Measurements from ENCODE around the gene VPS33A.
"Not testable (repeated sequence)": the region's sequence is repeated elsewhere in the genome, so short reads cannot be mapped to it uniquely, and the experiment has no call there.

The VPS33A gene

DNA sequence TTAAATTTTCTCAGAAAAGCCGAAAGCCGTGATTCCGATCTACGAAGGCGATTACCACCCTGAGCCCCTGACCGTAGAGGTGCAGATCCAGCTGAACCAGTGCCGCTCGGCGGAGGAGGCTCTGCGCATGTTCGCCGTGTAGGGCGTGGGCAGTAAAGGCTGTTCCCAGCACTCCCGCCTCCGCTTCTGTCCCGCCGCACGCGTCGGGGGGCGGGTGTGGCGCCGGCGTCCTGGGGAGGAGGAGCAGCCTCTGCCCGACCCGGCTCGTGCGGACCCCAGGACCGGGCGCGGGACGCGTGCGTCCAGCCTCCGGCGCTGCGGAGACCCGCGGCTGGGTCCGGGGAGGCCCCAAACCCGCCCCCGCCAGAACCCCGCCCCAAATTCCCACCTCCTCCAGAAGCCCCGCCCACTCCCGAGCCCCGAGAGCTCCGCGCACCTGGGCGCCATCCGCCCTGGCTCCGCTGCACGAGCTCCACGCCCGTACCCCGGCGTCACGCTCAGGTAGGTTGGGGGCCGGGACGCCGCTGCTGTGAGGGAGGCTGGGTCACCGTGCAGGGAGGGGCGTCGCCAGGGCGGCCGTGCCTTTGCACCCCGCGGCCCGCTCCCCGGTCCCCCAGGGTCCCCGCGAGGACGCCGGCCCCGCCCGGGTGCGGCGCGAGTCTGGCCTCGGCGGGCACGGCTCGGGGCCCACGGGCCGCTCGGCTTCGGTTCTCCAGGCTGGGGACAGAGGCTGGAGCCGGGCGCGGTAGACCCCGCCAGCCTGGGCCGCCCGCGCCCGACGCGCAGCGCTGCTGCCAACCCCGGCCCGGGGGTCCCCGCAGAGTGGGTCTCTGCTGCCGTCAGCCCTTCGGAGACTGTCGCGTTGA is 62.8 kb downstream of the VPS33A start, which contains the start of gene B3GNT4:
Gene B3GNT4, plus strand, starts transcription at position 409 of the 866 bp plus-strand sequence. CDS start 910 bp downstream, outside the sequence.
- DNase-seq, result peak; percentile 22

DNA sequence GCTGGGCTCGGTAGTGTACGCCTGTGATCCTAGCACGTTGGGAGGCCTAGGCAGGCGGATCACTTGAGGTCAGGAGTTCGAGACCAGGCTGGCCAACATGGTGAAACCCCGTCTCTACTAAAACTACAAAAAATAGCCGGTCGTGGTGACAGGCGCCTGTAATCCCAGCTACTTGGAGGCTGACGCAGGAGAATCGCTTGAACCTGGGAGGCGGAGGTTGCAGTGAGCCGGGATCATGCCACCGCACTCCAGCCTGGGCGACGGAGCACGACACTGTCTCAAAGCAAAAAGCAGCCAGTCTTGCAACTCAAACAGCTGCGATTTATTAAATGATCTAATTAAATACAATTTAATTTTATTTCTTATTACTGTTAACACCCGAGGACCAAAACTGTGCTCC is 63.5 kb downstream of the VPS33A start:
- not testable (repeated sequence) for DNase-seq

DNA sequence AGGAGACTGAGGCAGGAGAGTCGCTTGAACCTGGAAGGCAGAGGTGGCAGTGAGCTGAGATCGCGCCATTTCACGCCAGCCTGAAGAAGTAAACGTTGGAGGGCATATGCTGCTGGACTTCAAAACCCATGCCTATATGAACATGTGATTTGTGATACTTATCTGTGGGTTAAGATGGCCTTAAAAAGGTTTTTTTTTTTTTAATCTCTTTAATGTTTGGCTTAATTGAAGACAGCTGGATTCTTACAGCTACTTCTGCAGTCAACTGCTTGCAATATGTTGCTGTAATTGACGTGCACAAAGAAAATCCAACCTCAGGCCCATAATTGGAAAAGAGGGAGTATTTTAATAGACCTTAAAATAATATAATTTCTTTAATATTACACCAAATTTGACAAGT is 64.3 kb downstream of the VPS33A start:
- no peak for DNase-seq

DNA sequence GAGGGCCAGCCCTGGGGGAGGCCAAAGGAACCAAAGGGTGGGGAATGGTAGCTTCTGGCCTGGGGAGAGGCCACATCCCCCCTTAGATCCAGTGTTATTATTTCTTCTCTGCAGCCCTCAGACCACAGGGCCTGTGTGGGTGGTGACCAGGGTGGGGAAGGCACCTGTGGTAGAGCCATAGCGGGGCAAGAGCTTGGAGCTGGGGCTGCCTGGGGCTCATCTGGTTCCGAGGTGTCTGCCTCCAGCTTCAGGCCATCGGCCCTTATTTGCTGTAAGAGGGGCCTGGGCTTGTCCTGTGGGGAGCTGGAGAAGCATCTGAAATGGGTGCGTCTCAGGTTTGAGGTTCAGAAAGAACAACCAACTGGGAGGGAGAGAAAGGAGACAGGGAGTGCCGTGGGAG is 64.9 kb downstream of the VPS33A start:
- DNase-seq, result no peak

DNA sequence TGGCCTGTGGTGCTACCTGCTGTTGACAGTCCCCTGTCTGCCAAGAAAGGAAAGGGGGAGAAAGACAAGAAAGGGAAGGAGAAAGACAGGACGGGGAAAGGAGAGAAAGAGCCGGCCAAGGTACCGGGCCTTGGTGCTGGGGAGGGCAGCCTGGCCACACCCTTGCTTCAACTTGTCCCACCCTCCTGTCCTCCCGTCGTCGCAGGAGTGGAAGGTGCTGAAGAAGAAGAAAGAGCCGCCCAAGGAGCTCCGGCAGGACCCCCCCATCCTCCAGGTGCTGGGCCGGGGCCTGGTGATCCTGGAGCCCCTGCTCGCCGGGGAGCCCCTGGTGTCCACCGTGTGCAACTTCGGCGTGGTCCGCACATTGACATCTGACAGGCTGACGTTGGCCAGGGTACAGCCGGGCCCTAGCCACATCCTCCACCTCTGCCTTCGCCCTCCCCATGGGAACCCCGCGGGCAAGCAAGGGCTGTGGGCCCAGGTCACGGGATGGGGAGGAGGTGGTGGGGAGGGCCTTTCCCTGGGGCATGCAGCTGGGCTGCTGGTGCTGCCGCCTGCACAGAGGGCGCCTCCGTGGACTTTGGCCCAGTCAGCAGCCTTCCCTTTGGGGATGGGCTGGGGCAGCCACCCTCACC is 65.6 kb downstream of the VPS33A start:
- no peak for DNase-seq

DNA sequence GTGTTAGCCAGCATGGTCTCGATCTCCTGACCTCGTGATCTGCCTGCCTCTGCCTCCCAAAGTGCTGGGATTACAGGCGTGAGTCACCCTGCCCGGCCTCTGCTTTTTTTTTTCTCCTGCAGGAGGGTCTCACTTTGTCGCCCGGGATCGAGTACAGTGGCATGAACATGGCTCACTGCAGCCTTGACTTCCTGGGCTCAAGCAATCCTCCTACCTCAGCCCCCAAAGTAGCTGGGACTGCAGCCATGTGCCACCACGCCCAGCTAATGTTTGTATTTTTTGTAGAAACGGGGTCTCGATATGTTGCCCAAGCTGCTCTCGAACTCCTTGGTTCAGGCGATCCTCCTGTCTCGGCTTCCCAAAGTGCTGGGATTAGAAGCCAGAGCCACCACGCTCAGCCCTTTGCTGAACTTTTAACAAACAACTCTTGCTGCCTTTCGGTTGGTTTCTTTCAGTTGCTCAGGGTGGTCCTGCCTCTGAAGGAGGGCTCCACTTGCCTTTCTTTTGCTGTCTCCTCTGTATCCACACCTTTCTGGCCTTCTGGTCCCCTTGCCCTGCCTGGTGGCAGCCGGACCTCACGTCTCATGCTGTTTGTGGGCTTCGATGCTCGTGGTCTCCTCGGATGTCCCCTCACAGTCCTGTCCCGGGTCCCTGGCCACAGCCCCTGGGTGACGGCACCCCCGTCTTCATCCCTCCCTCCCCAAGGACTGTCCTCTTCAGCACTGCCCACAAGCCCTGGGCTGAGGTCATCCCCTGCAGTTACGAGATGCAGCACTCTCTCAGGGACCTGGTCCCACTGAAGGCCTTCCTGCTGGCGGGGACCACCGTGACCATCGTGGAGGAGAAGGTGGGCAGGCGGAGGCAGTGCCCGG is 66.6 kb downstream of the VPS33A start:
- DNase-seq, result no peak

DNA sequence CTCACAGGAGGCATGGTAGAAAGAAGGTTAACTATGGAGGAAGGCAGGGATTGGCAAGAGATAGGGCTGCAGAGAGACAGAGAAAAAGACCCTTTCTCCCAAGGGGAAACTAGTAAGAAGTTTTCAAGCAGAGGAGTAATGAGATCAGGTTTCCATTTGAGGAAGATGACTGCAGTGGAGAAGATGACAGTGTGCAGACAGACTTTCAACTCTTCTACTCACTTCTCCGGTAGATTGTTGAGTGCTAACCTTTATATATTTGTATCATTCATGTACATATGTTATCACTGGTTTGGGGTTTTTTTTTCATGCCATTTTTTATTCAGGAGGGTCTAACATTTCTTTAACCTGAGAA is 68.7 kb downstream of the VPS33A start:
- no peak for DNase-seq

DNA sequence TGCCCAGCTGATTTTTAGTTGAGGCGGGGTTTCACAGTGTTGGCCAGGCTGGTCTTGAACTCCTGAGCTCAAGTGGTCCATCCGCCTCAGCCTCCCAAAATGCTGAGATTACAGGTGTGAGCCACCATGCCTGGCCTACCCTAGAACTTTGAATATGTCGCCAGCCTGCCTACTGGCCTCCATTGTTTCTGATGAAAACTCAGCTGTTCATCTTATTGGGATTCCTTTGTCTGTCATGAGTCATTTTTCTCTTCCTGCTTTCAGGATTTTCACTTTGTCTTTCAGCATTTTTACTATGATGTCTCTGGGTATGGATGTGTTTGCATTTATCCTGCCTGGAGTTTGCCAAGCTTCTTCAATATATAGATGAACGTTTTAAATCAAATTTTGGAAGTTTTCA is 70.9 kb downstream of the VPS33A start:
- no peak for DNase-seq

DNA sequence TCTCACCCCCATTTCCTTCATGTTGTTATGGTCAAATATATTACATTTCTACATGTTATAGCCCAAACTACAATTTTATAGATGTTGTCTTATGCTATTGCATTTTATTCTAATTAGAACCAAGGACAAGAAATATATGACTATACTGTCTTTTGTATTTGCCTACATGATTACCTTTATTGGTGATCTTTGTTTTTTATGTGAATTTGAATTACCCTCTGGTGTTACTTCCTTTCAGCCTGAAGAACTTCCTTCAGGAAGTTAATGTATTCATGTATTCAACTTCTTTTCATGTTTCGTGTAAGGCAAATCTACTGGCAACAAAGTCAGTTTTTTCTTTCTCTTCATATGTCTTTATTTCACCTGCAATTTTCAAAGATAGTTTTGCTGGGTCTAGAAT is 71.5 kb downstream of the VPS33A start:
- DNase-seq, result no peak

DNA sequence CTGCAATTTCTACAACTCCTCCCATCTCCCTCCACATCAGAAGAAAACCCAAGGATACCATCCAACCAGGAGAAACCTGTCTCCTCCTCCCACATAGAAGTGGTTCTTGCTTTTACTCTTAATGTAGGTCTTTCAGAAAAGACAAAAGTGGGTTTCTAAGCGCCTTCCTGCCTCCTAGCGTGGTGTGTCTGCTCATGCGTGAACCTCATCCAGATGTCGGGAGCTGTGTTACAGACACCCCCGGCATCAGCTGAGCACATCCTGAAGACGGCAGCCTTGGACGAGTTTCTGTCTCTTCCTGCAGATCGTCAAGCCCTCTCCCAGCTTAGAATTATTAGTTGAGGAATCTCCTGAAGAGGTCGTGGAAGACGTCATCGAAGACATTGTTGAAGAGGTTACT is 73.9 kb downstream of the VPS33A start:
- DNase-seq, result no peak

DNA sequence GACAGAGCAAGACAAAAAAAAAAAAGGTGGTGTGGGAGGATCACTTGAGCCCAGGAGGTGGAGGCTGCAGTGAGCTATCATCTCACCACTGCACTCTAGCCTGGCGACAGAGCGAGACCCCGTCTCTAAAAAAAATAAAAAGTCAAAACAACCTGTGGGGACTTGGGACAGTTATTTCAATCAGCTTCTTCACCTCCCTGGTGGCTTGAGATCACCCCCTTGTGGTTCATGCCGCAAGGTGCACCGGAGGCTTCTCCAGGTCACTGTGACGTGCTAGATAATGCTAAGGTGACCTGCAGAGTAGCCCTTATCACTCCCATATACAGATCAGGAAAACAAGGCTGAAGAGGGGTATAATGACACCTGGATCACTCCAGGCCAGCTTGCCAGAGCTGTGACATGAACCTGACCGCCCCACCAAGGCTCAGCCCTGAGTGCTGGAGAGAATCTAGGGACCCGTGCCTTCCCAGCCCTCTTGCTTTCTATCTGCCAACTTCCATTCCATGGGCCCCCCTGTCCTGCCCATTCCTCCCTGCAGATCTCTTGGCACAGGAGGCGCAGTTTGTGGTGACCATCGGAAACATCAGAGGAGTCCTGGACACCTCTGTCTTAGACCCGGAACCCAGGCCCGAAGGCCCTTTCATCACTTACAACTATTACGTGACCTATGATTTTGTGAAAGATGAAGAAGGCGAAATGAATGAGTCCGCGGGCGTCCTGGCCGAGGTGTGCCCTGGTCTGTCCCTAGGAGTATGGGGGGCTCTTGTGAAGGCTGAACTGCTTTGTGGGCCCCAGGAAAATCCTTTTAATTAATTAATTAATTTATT is 75.2 kb downstream of the VPS33A start:
- DNase-seq, result no peak

DNA sequence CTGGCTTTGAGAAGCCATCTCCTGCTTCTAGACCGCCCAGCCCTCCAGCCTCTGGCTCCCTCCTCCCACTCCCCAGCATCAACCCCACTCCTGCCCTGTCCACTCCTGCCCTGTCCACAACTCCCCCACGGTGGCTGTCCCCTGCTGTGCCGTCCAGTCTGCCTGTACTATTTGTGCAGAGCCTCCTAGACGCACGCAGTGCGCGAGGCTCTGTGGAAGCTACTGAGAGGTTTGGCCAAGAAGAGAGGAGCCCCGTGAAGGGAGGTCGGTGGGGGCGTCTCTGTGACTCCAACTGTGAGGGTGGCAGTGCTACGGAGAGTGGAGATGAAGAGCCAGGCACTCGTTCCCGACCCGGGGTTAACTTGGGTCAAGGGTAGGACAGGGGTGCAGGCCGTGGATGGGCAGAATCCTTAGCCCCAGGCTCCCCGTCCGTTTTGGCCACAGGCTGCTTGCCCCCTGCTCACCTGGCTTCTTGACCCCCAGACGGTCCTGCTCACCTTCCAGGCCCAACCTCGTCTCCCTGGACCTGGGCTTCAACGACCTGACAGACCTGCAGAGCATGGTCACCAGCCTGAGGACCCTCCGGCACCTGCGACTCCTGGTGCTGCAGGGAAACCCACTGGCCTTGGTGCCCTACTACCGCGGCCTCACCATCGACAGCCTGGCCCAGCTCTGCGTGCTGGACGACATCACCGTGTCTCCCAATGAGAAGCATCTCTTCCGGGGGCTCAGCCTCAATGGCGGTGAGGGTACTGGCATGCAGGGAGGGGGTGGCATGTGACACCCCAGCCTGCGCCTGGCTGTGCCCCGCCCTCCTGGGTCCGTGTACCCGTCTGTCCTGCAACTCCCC is 76.4 kb downstream of the VPS33A start:
- no peak for DNase-seq

DNA sequence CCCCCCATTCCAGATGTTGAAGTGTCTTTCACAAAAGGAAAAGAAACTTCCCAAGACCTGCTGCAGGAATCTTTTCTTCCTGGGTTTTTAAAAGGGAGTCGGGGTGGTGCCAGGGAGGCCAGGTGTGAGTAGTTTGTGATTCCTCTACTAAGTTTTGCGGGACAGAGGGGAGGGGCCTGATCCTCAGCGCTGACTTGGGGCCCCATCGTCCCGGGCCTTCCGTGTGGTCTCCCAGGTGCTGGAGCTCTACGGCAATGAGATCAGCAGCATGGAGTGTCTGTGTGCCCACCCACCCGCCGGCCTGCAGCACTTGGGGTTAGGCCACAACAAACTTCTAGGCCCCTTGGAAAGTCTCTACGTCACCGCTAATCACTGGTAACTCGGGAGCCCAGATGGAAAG is 78.8 kb downstream of the VPS33A start:
- DNase-seq, result no peak

DNA sequence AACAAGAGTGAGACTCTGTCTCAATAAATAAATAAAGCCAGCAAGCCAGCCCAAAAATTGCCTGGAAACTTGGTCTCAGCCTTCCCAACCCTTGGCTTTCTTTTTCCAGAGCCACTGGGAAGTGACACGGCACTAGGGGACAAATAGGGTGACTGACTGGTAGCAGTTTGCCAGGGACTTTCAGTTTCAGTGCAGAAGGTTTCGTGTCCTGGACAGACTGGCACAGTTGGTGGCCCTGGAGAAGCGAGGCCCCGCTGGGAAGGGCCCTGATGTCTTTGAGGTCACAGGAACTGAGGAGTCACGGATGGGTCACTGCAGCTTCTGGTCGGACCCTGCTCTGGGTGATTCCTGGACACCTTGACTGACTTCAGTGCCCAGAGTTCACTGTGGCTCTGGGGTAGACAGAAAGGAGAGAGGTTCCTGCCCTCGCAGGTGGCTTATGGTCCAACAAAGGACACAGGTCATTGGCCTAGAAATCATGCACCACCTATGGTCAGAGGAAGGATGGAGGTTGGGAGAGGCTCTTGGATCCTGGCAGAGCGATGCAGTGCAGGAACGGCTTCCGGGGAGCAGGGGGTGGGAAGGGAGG is 80.7 kb downstream of the VPS33A start:
- no peak for DNase-seq

DNA sequence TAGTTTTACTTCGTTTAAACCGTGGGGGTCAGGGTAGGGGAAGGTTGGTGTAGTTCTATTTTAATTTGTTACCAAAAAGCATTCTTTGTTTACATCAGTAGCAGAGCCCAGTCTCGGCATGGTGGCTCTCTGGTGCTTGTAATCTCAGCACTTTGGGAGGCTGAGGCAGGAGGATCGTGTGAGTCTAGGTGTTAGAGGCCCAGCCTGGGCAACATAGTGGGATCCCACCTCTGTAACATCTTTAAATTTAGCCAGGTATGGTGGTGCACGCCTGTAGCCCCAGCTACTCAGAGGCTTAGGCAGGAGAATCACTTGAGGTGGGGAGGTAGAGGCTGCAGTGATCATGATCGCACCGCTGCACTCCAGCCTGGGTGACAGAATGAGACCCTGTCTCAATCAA is 81.2 kb downstream of the VPS33A start:
- DNase-seq, result no peak

DNA sequence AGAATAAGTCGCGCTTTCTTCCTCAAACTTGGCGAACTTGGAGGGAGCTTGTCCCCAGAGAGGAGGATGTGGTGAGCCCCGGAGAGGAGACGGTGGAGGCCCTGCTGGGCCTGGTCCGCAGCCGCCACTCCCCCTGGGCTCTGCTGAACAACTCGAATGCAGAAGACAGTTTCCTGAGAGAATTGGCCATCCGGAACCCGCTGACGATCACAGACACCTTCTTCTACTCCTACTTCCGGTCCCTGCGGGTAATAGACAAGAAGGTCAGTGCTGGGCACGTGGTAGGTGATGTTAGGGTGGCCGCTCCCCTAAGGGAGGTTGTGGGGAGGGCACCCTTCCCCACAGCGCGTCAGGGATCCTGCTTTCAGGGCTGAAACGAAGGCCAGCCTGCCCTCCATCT is 81.8 kb downstream of the VPS33A start:
- DNase-seq, result no peak

DNA sequence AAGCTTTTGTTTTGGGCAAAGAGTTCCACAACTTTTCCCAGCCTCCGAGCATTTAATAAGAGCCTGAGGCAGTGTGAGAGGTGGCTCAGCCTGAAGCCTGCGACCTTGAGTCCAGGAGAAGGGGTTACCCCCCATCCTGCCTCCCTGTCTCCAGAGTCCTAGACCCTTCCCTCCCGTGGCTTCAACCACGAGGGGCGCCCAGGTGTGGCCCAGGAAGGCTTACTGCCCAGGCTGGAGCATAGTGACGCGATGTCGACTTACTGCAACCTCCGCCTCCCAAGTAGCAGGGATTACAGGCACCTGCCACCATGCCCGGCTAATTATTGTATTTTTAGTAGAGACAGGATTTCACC is 82.7 kb downstream of the VPS33A start:
- DNase-seq, result no peak

DNA sequence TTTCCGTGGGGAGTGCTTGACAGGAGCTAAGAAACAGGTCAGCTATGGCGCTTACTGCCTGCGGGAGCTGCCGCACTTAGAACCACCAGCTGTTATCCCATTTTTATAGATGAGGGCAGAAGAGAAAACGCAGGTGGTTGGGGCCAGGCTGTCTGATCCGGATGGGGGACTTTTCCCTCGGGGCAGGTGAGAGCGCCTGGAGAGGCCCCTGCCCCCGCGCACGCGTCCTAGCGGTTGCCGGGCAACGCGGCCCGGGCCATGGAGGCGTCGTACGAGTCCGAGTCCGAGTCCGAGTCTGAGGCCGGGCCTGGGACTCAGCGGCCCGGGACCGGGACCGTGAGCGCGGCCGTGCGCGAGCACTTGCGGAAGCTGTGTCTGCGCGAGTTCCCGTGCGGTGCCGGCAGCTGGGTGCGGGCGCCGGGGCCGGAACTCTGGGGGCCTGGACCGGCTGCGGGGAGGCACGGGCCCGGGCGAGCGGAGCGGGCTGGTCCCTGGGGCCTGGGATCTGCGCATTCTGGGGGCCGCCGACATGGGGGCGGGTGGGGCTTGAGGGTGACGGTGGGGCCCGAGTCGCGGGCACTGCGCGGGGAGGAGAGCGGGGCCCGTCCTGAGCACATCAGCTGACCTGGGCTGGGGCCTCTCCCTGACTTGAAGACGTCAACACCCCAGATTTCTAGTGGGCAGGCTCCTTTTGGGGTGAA is 83.3 kb downstream of the VPS33A start, which contains the start of gene LRRC43:
Gene LRRC43, plus strand, starts transcription at position 237 of the 701 bp plus-strand sequence. Its CDS starts 22 bp downstream, at position 259.
- DNase-seq, result peak; percentile 28
